Liver (tissue), 3 donors: ENCODE data around the gene PLCB1.

Experiments used
- FOXA1 ChIP-seq: IDR thresholded peaks from 2 replicates; pipeline ENCODE4 v1.6.1; 2016; ENCODE audit warnings: antibody characterized with exemption
- JUND ChIP-seq, 2 donors: IDR thresholded peaks; 2 replicates each; pipeline ENCODE4 v1.6.1; 2016; ENCODE audit warnings: antibody characterized with exemption in 2 of 2
- RAD21 ChIP-seq, 2 donors: IDR thresholded peaks; 2 replicates each; pipeline ENCODE4 v1.6.1; 2016; ENCODE audit warnings: antibody characterized with exemption in 2 of 2, mild to moderate bottlenecking in 2 of 2
- SP1 ChIP-seq: IDR thresholded peaks from 2 replicates; pipeline ENCODE4 v1.6.1; 2018; ENCODE audit warnings: antibody characterized with exemption, mild to moderate bottlenecking
- TAF1 ChIP-seq: conservative IDR thresholded peaks from 2 replicates; pipeline ENCODE4 v1.6.1; 2016; ENCODE audit warnings: antibody characterized with exemption, mild to moderate bottlenecking
- YY1 ChIP-seq: IDR thresholded peaks from 2 replicates; pipeline ENCODE4 v1.6.1; 2016; ENCODE audit warnings: antibody characterized with exemption, mild to moderate bottlenecking
- TF ChIP-seq, protein P1 (sequence below): fragments of 150-350 bp; IDR thresholded peaks from 2 replicates; pipeline ENCODE4 v1.5.1; 2017; ENCODE audit warnings: improper control_type of control experiment, low read depth, low read length; ENCODE audit not compliant: missing input control
- TF ChIP-seq, protein P2 (sequence below): IDR thresholded peaks from 2 replicates; pipeline ENCODE4 v1.6.1; 2016; ENCODE audit warnings: antibody characterized with exemption
- donor health status: healthy.
- donor health status: healthy.

DNA sequence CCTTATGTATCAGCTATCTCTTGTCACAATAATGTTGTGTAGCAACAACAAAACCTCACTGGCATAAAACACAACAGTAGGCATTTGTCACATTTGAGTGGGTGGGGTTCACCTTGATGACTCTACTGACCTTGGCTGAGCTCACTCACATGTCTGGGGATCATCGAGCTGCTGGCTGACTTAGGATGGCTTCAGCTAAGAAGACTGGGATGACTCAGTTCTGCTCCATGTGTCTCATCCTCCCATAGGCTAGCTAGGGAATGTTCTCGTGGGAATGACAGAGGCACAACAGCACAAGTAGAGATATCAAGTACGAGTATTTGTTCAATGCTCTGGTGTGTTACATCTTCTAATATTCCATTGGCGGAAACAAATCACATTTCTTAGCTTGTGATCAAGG lies 167.9 kb downstream of the PLCB1 start:
- TF ChIP-seq, protein P1, sequence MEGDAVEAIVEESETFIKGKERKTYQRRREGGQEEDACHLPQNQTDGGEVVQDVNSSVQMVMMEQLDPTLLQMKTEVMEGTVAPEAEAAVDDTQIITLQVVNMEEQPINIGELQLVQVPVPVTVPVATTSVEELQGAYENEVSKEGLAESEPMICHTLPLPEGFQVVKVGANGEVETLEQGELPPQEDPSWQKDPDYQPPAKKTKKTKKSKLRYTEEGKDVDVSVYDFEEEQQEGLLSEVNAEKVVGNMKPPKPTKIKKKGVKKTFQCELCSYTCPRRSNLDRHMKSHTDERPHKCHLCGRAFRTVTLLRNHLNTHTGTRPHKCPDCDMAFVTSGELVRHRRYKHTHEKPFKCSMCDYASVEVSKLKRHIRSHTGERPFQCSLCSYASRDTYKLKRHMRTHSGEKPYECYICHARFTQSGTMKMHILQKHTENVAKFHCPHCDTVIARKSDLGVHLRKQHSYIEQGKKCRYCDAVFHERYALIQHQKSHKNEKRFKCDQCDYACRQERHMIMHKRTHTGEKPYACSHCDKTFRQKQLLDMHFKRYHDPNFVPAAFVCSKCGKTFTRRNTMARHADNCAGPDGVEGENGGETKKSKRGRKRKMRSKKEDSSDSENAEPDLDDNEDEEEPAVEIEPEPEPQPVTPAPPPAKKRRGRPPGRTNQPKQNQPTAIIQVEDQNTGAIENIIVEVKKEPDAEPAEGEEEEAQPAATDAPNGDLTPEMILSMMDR = no peak
- TF ChIP-seq, protein P2, sequence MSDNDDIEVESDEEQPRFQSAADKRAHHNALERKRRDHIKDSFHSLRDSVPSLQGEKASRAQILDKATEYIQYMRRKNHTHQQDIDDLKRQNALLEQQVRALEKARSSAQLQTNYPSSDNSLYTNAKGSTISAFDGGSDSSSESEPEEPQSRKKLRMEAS = no peak
- TF ChIP-seq FOXA1 = no peak
- no peak for TF ChIP-seq TAF1
- no peak for TF ChIP-seq JUND (IDR thresholded peaks at IDR 0.05)
- TF ChIP-seq YY1 = no peak
- TF ChIP-seq SP1 = no peak
- no peak for TF ChIP-seq RAD21 (IDR thresholded peaks at IDR 0.05)
